ENCODE data around the gene SSR4. TPM values are rescaled to one million over a fixed set of nuclear protein-coding genes. Genes with fewer than 3 reads are reported as not detected.
A peak's percentile ranks its signal among the peaks of the same experiment; 100 is the strongest.

SSR4 gene
- total and polyA plus RNA-seq, 2 of the 13 experiments (the other 11 are each of a cell fraction or from before 2014, with no cell fraction given) = 214 to 288 TPM

GRCh38 chrX:153794897-153795816, 689 bp downstream of the SSR4 start (continued):
- TF ChIP-seq IRX3 (CRISPR knock-in tag; IDR thresholded peaks at IDR 0.05; ENCODE audit: borderline replicate concordance, low read depth) = 0 out of 2 replicates have a peak, but pooled peaks have one; percentile 5
- TF ChIP-seq SIX4 (CRISPR knock-in tag; IDR thresholded peaks at IDR 0.05) = no peak
- no peak for TF ChIP-seq FOSL1 (CRISPR knock-in tag; IDR thresholded peaks at IDR 0.05; ENCODE audit: borderline replicate concordance)
- TF ChIP-seq ZMAT3 (CRISPR knock-in tag; conservative IDR thresholded peaks at IDR 0.05) = 0 out of 2 replicates have a peak, but pooled peaks have one; percentile 15
- 0 out of 2 replicates have a peak, but pooled peaks have one; percentile 16 for TF ChIP-seq DR1 (CRISPR knock-in tag; IDR thresholded peaks at IDR 0.05)

GRCh38 chrX:153797415-153798015, 3.0 kb downstream of the SSR4 start:
- no peak overlapping the region for H3K4me2 ChIP-seq (ENCODE audit: low read depth, low read length)
- H3K27ac ChIP-seq (ENCODE audit: extremely low read length, insufficient read depth, low read length) = no peak overlapping the region
- no peaks in the 10 kb centered on the region for H3K9me3 ChIP-seq (ENCODE audit: low read length)
- no TSS peak for BruUV-seq (replicated peaks)
- peaks cover 20% of the 10 kb centered on the region for H3K4me1 ChIP-seq (ENCODE audit: insufficient read depth, low read length)
- no peak overlapping the region for H3K9ac ChIP-seq (ENCODE audit: insufficient read depth, low read depth, low read length)
- H4K20me1 ChIP-seq (ENCODE audit: insufficient read depth, low read length) = no peaks in the 10 kb centered on the region
- no peak overlapping the region for H2AFZ ChIP-seq (ENCODE audit: low read length)
- ChIA-PET POLR2A (no interaction called here), CTCF (ENCODE audit: low intra/inter-chr PET ratio, low total read pairs) (no interaction called here)
- H3K27me3 ChIP-seq (ENCODE audit: control insufficient read depth in 1 of 2, insufficient read depth in 2 of 2, low read length in 2 of 2) = no peaks in the 10 kb centered on the region; a peak in 1 of 5 replicates
- peaks cover 0 to 2% of the 10 kb centered on the region in 2 experiments; a peak in 1 of 5 replicates for H3K36me3 ChIP-seq (replicated peaks in 1 of 2; ENCODE audit: control insufficient read depth in 1 of 2, insufficient read depth in 2 of 2, low read length in 2 of 2)
- intact Hi-C loops (cut with micrococcal nuclease; ENCODE audit: unreplicated experiment) = no loop called here
- peaks cover 20% of the 10 kb centered on the region for H3K79me2 ChIP-seq (ENCODE audit: insufficient read depth, low read length)
- no peak for ATAC-seq
- WGBS (ENCODE audit: low lambda C conversion rate) = 90% methylated on average over 5 of the region's 15 CpGs
- no peak for FAIRE-seq
- no peak for TF ChIP-seq ARNT2 (CRISPR knock-in tag; IDR thresholded peaks at IDR 0.05; ENCODE audit: low read depth)
- TF ChIP-seq NFRKB (IDR thresholded peaks at IDR 0.05) = no peak
- TF ChIP-seq NAIF1 (CRISPR knock-in tag; IDR thresholded peaks at IDR 0.05; ENCODE audit: borderline replicate concordance) = no peak
- no peak for TF ChIP-seq MTA1 (CRISPR knock-in tag; IDR thresholded peaks at IDR 0.05; ENCODE audit: borderline replicate concordance)
- no peak for TF ChIP-seq PHF8 (CRISPR knock-in tag; IDR thresholded peaks at IDR 0.05)
- in situ Hi-C loops (cut with HindIII; ENCODE audit: extremely low pct_ligation_motif_present, low pct_unique_long_range_greater_than_20kb) = no loop called here
- no peak for DNase-seq (ENCODE audit: low spot score)
- no peak overlapping the region for H3K4me3 ChIP-seq (replicated peaks in 1 of 3; ENCODE audit: insufficient read depth in 1 of 3, low read depth in 2 of 3, low read length in 3 of 3)
